Astrocyte (in vitro differentiated cells and primary cell): ENCODE data around the gene KDM6A. TPM values are rescaled to one million over a fixed set of nuclear protein-coding genes. Genes with fewer than 3 reads are reported as not detected.
A peak's percentile ranks its signal among the peaks of the same experiment; 100 is the strongest.

Experiments used
- DNase-seq: peaks from one replicate; pipeline ENCODE4 v3.0.0-alpha.2; 2010; ENCODE audit warnings: low read depth
- FAIRE-seq: peaks from 2 replicates; lab custom pipeline; 2011; peaks lifted over from hg19 to GRCh38; lab: Jason Lieb, UNC
- H2AFZ ChIP-seq: 2 replicates; pipeline ENCODE4 v1.6.0; 2012; ENCODE audit warnings: low read depth, low read length, inconsistent platforms
- H3K27ac ChIP-seq: 2 replicates; pipeline ENCODE4 v1.5.1; 2011; ENCODE audit warnings: low read depth, low read length, inconsistent platforms
- H3K27me3 ChIP-seq: 2 replicates; pipeline ENCODE4 v1.6.0; 2011; ENCODE audit warnings: low read length, inconsistent platforms; ENCODE audit not compliant: insufficient read depth
- H3K36me3 ChIP-seq: 2 replicates; pipeline ENCODE4 v1.5.1; 2011; ENCODE audit warnings: low read length, inconsistent platforms; ENCODE audit not compliant: insufficient read depth
- H3K4me1 ChIP-seq: 2 replicates; pipeline ENCODE4 v1.5.1; 2011; ENCODE audit warnings: low read length, inconsistent platforms; ENCODE audit not compliant: insufficient read depth
- H3K4me2 ChIP-seq: 2 replicates; pipeline ENCODE4 v1.6.0; 2012; ENCODE audit warnings: low read length, inconsistent platforms
- H3K4me3 ChIP-seq: 2 replicates; pipeline ENCODE4 v1.5.1; 2011; ENCODE audit warnings: low read depth, mild to moderate bottlenecking, low read length, inconsistent platforms; ENCODE audit not compliant: insufficient read depth
- H3K79me2 ChIP-seq: 2 replicates; pipeline ENCODE4 v1.6.0; 2012; ENCODE audit warnings: mild to moderate bottlenecking, low read length, inconsistent platforms; ENCODE audit not compliant: insufficient read depth
- H3K9ac ChIP-seq: 2 replicates; pipeline ENCODE4 v1.6.0; 2012; ENCODE audit warnings: mild to moderate bottlenecking, low read length, inconsistent platforms
- H3K9me3 ChIP-seq: 2 replicates; pipeline ENCODE4 v1.5.1; 2012; ENCODE audit warnings: low read depth, mild to moderate bottlenecking, low read length, inconsistent platforms; ENCODE audit not compliant: insufficient read depth
- H4K20me1 ChIP-seq: 2 replicates; pipeline ENCODE4 v1.6.0; 2012; ENCODE audit warnings: low read length, inconsistent platforms; ENCODE audit not compliant: insufficient read depth
- H3K27ac Mint-ChIP-seq: one replicate; pipeline ENCODE4 v1.8.0; 2021; ENCODE audit warnings: mild to moderate bottlenecking, mixed read lengths; ENCODE audit not compliant: unreplicated experiment
- H3K27me3 Mint-ChIP-seq: one replicate; pipeline ENCODE4 v1.8.0; 2021; ENCODE audit warnings: low read depth, mixed read lengths; ENCODE audit not compliant: unreplicated experiment
- H3K36me3 Mint-ChIP-seq: one replicate; pipeline ENCODE4 v1.8.0; 2021; ENCODE audit warnings: low read depth, mixed read lengths; ENCODE audit not compliant: unreplicated experiment
- H3K4me1 Mint-ChIP-seq: one replicate; pipeline ENCODE4 v1.8.0; 2021; ENCODE audit warnings: low read depth, mixed read lengths; ENCODE audit not compliant: unreplicated experiment
- H3K4me3 Mint-ChIP-seq: one replicate; pipeline ENCODE4 v1.8.0; 2021; ENCODE audit warnings: mild to moderate bottlenecking, moderate library complexity, mixed read lengths; ENCODE audit not compliant: unreplicated experiment
- H3K9me3 Mint-ChIP-seq: one replicate; pipeline ENCODE4 v1.8.0; 2021; ENCODE audit warnings: mild to moderate bottlenecking, mixed read lengths; ENCODE audit not compliant: unreplicated experiment
- CTCF ChIP-seq: IDR thresholded peaks from 2 replicates; pipeline ENCODE4 v1.5.1; 2011; ENCODE audit warnings: low read depth, mild to moderate bottlenecking, inconsistent platforms, low read length, moderate library complexity; ENCODE audit not compliant: insufficient read depth
- EZH2 ChIP-seq: IDR thresholded peaks from 2 replicates; pipeline ENCODE4 v1.6.1; 2012; ENCODE audit warnings: mild to moderate bottlenecking, low read length, inconsistent platforms; ENCODE audit not compliant: insufficient read depth
- total RNA-seq: library from RNA; stranded (reverse); gene quantifications from 2 replicates; pipeline ENCODE4 v1.2.1, GENCODE V29; 2021

KDM6A gene
- total RNA-seq, 1 donor from 2014 or later = 44.0 TPM

DNA sequence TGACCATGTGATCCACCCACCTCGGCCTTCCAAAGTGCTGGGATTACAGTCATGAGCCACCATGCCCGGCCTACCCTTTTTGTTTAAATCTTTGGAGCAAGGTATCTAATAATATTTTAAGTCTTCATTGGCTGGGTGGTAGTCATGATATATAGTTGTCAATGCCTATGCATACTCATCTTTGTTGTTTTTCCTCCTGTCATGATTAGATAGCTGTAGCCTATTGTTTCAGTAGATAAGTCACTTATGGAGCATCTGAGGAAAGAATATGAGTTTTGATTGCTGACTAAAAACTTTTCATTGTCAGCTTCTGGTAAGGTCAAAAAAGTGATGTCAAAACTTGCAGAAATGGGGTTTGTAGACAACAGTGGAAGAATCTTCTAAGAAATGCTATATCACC is 119.8 kb downstream of the KDM6A start:
- H3K27me3 ChIP-seq = no peaks in the 10 kb centered on the region
- no peak for DNase-seq
- Mint-ChIP-seq H3K27ac (no peak overlapping the region), H3K27me3 (no peaks in the 10 kb centered on the region), H3K4me3 (no peak overlapping the region), H3K36me3 (peaks cover 18% of the 10 kb centered on the region), H3K9me3 (peaks cover 7% of the 10 kb centered on the region), H3K4me1 (peaks cover 3% of the 10 kb centered on the region)
- TF ChIP-seq CTCF (no peak), EZH2 (no peak)
- H3K4me2 ChIP-seq = no peak overlapping the region
- no peaks in the 10 kb centered on the region for H3K36me3 ChIP-seq
- no peaks in the 10 kb centered on the region for H3K9me3 ChIP-seq
- no peak overlapping the region for H3K4me3 ChIP-seq
- H3K79me2 ChIP-seq = peaks cover 36% of the 10 kb centered on the region
- no peak overlapping the region for H3K9ac ChIP-seq
- H4K20me1 ChIP-seq = peaks cover 13% of the 10 kb centered on the region
- peak; percentile 81 for FAIRE-seq
- no peak overlapping the region for H3K27ac ChIP-seq
- H3K4me1 ChIP-seq = no peaks in the 10 kb centered on the region
- no peak overlapping the region for H2AFZ ChIP-seq

DNA sequence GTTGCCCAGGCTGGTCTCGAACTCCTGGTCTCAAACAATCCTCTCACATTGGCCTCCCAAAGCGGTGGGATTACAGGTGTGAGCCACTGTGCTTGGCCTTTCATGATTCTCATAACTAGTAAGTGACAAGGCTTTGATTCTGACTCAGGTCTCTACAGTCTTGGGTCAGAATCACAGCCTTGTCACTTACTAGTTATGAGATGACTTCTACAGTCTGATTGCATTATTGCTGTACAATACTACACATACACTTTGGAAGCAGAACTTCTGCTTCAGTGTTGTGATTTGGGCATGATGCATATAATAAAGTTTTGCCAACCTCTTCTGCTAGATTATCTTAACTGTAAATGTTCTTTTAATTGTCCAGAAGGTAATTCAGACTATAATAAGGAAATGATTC is 123.3 kb downstream of the KDM6A start:
- Histone ChIP-seq H3K9ac (no peak overlapping the region), H3K27ac (no peak overlapping the region), H2AFZ (no peak overlapping the region), H3K4me3 (no peak overlapping the region), H3K79me2 (peaks cover 35% of the 10 kb centered on the region), H3K9me3 (no peaks in the 10 kb centered on the region), H3K4me1 (no peaks in the 10 kb centered on the region), H3K4me2 (no peak overlapping the region), H3K36me3 (no peaks in the 10 kb centered on the region), H4K20me1 (peaks cover 12% of the 10 kb centered on the region), H3K27me3 (no peaks in the 10 kb centered on the region)
- Mint-ChIP-seq H3K36me3 (peaks cover 9% of the 10 kb centered on the region), H3K9me3 (no peaks in the 10 kb centered on the region), H3K27me3 (no peaks in the 10 kb centered on the region), H3K27ac (no peak overlapping the region), H3K4me1 (peaks cover 10% of the 10 kb centered on the region), H3K4me3 (no peak overlapping the region)
- FAIRE-seq = no peak
- no peak for DNase-seq
- TF ChIP-seq CTCF = no peak
- TF ChIP-seq EZH2 = no peak

DNA sequence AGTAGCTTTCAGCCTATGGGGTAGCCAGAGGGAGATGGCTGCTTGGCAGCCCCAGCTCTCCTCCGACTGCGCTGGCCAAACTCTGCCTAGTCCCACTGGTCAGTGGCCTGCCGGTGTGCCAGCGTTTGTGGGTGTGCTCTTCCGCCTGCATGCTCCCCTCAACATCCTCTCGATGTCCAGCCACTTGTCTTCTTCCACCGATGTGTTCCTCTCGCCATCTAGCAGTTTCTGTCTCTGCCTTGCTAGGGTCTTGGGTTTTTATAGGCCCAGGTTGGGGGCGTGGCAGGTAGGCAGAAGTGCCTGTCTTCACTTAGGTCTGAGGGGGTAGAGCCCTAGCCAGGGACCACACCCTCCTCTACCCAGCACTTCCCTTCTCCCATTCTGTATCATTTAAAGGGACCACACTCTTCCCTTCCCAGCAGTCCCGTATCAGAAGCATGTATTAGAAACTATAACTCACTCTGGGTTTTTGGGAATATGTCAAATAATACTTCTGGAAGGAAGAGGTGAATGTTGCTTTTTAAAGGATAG is 124.4 kb downstream of the KDM6A start:
- peaks cover 35% of the 10 kb centered on the region for H3K79me2 ChIP-seq
- H3K36me3 Mint-ChIP-seq = peaks cover 9% of the 10 kb centered on the region
- H3K4me1 ChIP-seq = no peaks in the 10 kb centered on the region
- H3K9me3 Mint-ChIP-seq = no peaks in the 10 kb centered on the region
- H4K20me1 ChIP-seq = peaks cover 11% of the 10 kb centered on the region
- FAIRE-seq (no peak), DNase-seq (no peak)
- H3K27me3 Mint-ChIP-seq = no peaks in the 10 kb centered on the region
- no peak overlapping the region for H2AFZ ChIP-seq
- H3K4me3 Mint-ChIP-seq = no peak overlapping the region
- TF ChIP-seq CTCF = no peak
- TF ChIP-seq EZH2 = no peak
- no peak overlapping the region for H3K4me3 ChIP-seq
- peaks cover 10% of the 10 kb centered on the region for H3K4me1 Mint-ChIP-seq
- no peaks in the 10 kb centered on the region for H3K27me3 ChIP-seq
- H3K9me3 ChIP-seq = no peaks in the 10 kb centered on the region
- H3K27ac Mint-ChIP-seq = no peak overlapping the region
- H3K4me2 ChIP-seq = no peak overlapping the region
- H3K9ac ChIP-seq = no peak overlapping the region
- H3K27ac ChIP-seq = no peak overlapping the region
- no peaks in the 10 kb centered on the region for H3K36me3 ChIP-seq
